ENCODE measurements around the gene MYBPC1. TPM values are rescaled to one million over a fixed set of nuclear protein-coding genes. Genes with fewer than 3 reads are reported as not detected.
A peak's percentile ranks its signal among the peaks of the same experiment; 100 is the strongest.
"Not testable (repeated sequence)": the region's sequence is repeated elsewhere in the genome, so short reads cannot be mapped to it uniquely, and the experiment has no call there.

The MYBPC1 gene
- total and polyA plus RNA-seq, 2 donors from 2014 or later: not detected

- DNase-seq (peak in 2 of 5 donors; percentile 16 to 20), FAIRE-seq (no peak)
- intact Hi-C loops (cut with DNase I): no loop called here
- H3K4me3 ChIP-seq (ENCODE audit: low read length in 3 of 3): no peak overlapping the region
- H3K27me3 ChIP-seq (ENCODE audit: control insufficient read depth, insufficient read depth, low read length): no peaks in the 10 kb centered on the region
- TF ChIP-seq CTCF (IDR thresholded peaks at IDR 0.05; ENCODE audit: borderline replicate concordance, extremely low read depth, insufficient read depth): no peak
- peaks cover 0 to 8% (median 0%) of the 10 kb centered on the region in 3 donors for H3K4me1 ChIP-seq (ENCODE audit: control insufficient read depth in 2 of 3, insufficient read depth in 2 of 3, low read depth in 1 of 3, low read length in 3 of 3)
- peak overlapping the region in 1 of 2 donors; percentile 5 for H3K27ac ChIP-seq (ENCODE audit: low read depth in 2 of 2, low read length in 2 of 2)
- H3K9me3 ChIP-seq (ENCODE audit: control insufficient read depth in 2 of 3, insufficient read depth in 1 of 3, low read length in 3 of 3): no peaks in the 10 kb centered on the region
- H3K36me3 ChIP-seq (ENCODE audit: control insufficient read depth in 2 of 3, insufficient read depth in 3 of 3, low read length in 3 of 3): peaks cover 0 to 6% (median 6%) of the 10 kb centered on the region in 3 donors
- no peak overlapping the region for H3K9ac ChIP-seq (ENCODE audit: low read length in 3 of 3)
These were observed 138.4 kb downstream of the MYBPC1 start for GRCh38 chr12:101733166-101733565.

GRCh38 chr12:101734482-101734881 lies 139.7 kb downstream of the MYBPC1 start:
- H3K4me3 ChIP-seq (ENCODE audit: low read length in 3 of 3); DNase-seq; H3K36me3 ChIP-seq (ENCODE audit: control insufficient read depth in 2 of 3, insufficient read depth in 3 of 3, low read length in 3 of 3); H3K27me3 ChIP-seq (ENCODE audit: control insufficient read depth, insufficient read depth, low read length); H3K9ac ChIP-seq (ENCODE audit: low read length in 3 of 3); H3K27ac ChIP-seq (ENCODE audit: low read depth in 2 of 2, low read length in 2 of 2); intact Hi-C loops (cut with DNase I); FAIRE-seq; H3K4me1 ChIP-seq (ENCODE audit: control insufficient read depth in 2 of 3, insufficient read depth in 2 of 3, low read depth in 1 of 3, low read length in 3 of 3); H3K9me3 ChIP-seq (ENCODE audit: control insufficient read depth in 2 of 3, insufficient read depth in 1 of 3, low read length in 3 of 3): not testable (repeated sequence)

Other genes starting within 250 kb of the MYBPC1 start
- gene ARL1, start 187.2 kb upstream of the MYBPC1 start, total RNA-seq: 100 TPM
- gene ARL1, start 187.2 kb upstream of the MYBPC1 start, polyA plus RNA-seq (ENCODE audit: insufficient read depth, low read depth, low replicate concordance): 84.9 TPM
- 0.44 TPM for gene SPIC, start 119.6 kb upstream of the MYBPC1 start, total RNA-seq
- not detected for gene SPIC, start 119.6 kb upstream of the MYBPC1 start, polyA plus RNA-seq (ENCODE audit: insufficient read depth, low read depth, low replicate concordance)
- 32.1 TPM for gene CHPT1, start 102.7 kb downstream of the MYBPC1 start, total RNA-seq
- gene CHPT1, start 102.7 kb downstream of the MYBPC1 start, polyA plus RNA-seq (ENCODE audit: insufficient read depth, low read depth, low replicate concordance): 65.5 TPM
- 0.25 TPM for gene SYCP3, start 144.5 kb downstream of the MYBPC1 start, total RNA-seq
- 0.54 TPM for gene SYCP3, start 144.5 kb downstream of the MYBPC1 start, polyA plus RNA-seq (ENCODE audit: insufficient read depth, low read depth, low replicate concordance)
- 46.0 TPM for gene GNPTAB, start 236.0 kb downstream of the MYBPC1 start, total RNA-seq
- 17.8 TPM for gene GNPTAB, start 236.0 kb downstream of the MYBPC1 start, polyA plus RNA-seq (ENCODE audit: insufficient read depth, low read depth, low replicate concordance)